B cell (primary cell): ENCODE data around the gene PHRF1. TPM values are rescaled to one million over a fixed set of nuclear protein-coding genes. Genes with fewer than 3 reads are reported as not detected.

Source experiments
- polyA plus RNA-seq: library from polyadenylated mRNA; depleted of rRNA; stranded (reverse); fragments of >200 nt; gene quantifications from 2 replicates; pipeline ENCODE4 v1.2.3, GENCODE V29; 2012
- small RNA-seq: library from RNA; depleted of rRNA; stranded (forward); fragments of <200 nt; gene quantifications from one replicate; pipeline ENCODE3, GENCODE V24; 2012; ENCODE audit warnings: low replicate concordance, low read depth; ENCODE audit not compliant: insufficient read length
- total RNA-seq, 2 donors: library from RNA; stranded (reverse); fragments of 120-200 nt in 1 of 2; gene quantifications; 1 replicate in 1 of 2; 2 replicates in 1 of 2; pipeline versions ENCODE4 v1.2.3 to v1.2.4, GENCODE V29; 2013 to 2022

Gene PHRF1
- total and polyA plus RNA-seq, 2 donors (not counting 1 experiment from before 2014, with no cell fraction given) = 22.3 to 57.9 TPM

Small RNAs within 50 kb of the gene (small RNA-seq; reads per million reads assigned to genes)
- gene MIR210 = 6.3 reads per million, percentile 75 among the genes with 10 or more reads in this experiment

Other genes with a start within 250 kb of the PHRF1 start
- not detected in 2 replicates for gene B4GALNT4, start 207.0 kb upstream of the PHRF1 start, total RNA-seq
- gene B4GALNT4, start 207.0 kb upstream of the PHRF1 start, polyA plus RNA-seq = 0.07 TPM in 1 of 2 replicates, not detected in the other
- 0.39 TPM in 1 of 2 replicates, not detected in the other for gene PKP3, start 182.3 kb upstream of the PHRF1 start, total RNA-seq
- 0.16 and 0.78 TPM in 2 replicates for gene PKP3, start 182.3 kb upstream of the PHRF1 start, polyA plus RNA-seq
- 66.6 and 73.8 TPM in 2 replicates for gene SIGIRR, start 161.5 kb upstream of the PHRF1 start, total RNA-seq
- 92.1 and 145 TPM in 2 replicates for gene SIGIRR, start 161.5 kb upstream of the PHRF1 start, polyA plus RNA-seq
- gene ANO9, start 134.5 kb upstream of the PHRF1 start, total RNA-seq = 62.0 and 63.9 TPM in 2 replicates
- 94.1 and 107 TPM in 2 replicates for gene ANO9, start 134.5 kb upstream of the PHRF1 start, polyA plus RNA-seq
- 29.0 and 35.5 TPM in 2 replicates for gene PTDSS2, start 126.2 kb upstream of the PHRF1 start, total RNA-seq
- gene PTDSS2, start 126.2 kb upstream of the PHRF1 start, polyA plus RNA-seq = 15.4 and 22.1 TPM in 2 replicates
- 76.2 and 81.0 TPM in 2 replicates for gene RNH1, start 69.2 kb upstream of the PHRF1 start, total RNA-seq
- 156 and 159 TPM in 2 replicates for gene RNH1, start 69.2 kb upstream of the PHRF1 start, polyA plus RNA-seq
- 63.5 and 66.2 TPM in 2 replicates for gene HRAS, start 40.9 kb upstream of the PHRF1 start, total RNA-seq
- gene HRAS, start 40.9 kb upstream of the PHRF1 start, polyA plus RNA-seq = 86.0 and 110 TPM in 2 replicates
- gene LRRC56, start 38.9 kb upstream of the PHRF1 start, total RNA-seq = 15.8 and 16.6 TPM in 2 replicates
- gene LRRC56, start 38.9 kb upstream of the PHRF1 start, polyA plus RNA-seq = 6.6 and 11.8 TPM in 2 replicates
- 19.7 and 21.4 TPM in 2 replicates for gene LMNTD2, start 15.7 kb upstream of the PHRF1 start, total RNA-seq
- gene LMNTD2, start 15.7 kb upstream of the PHRF1 start, polyA plus RNA-seq = 29.6 and 34.9 TPM in 2 replicates
- gene RASSF7, start 15.5 kb upstream of the PHRF1 start, total RNA-seq = 24.7 and 29.8 TPM in 2 replicates
- gene RASSF7, start 15.5 kb upstream of the PHRF1 start, polyA plus RNA-seq = 59.0 and 89.3 TPM in 2 replicates
- gene IRF7, start 39.5 kb downstream of the PHRF1 start, total RNA-seq = 136 and 147 TPM in 2 replicates
- gene IRF7, start 39.5 kb downstream of the PHRF1 start, polyA plus RNA-seq = 170 and 184 TPM in 2 replicates
- not detected in 2 replicates for gene CDHR5, start 48.5 kb downstream of the PHRF1 start, total RNA-seq
- gene CDHR5, start 48.5 kb downstream of the PHRF1 start, polyA plus RNA-seq = 0.04 and 0.09 TPM in 2 replicates
- gene SCT, start 50.7 kb downstream of the PHRF1 start, total RNA-seq = not detected in 2 replicates
- not detected in 2 replicates for gene SCT, start 50.7 kb downstream of the PHRF1 start, polyA plus RNA-seq
- 1.3 TPM in 1 of 2 replicates, not detected in the other for gene DRD4, start 60.8 kb downstream of the PHRF1 start, total RNA-seq
- 0.17 TPM in 1 of 2 replicates, not detected in the other for gene DRD4, start 60.8 kb downstream of the PHRF1 start, polyA plus RNA-seq
- 53.6 and 58.6 TPM in 2 replicates for gene DEAF1, start 118.8 kb downstream of the PHRF1 start, total RNA-seq
- gene DEAF1, start 118.8 kb downstream of the PHRF1 start, polyA plus RNA-seq = 31.8 and 32.7 TPM in 2 replicates
- 77.8 and 84.1 TPM in 2 replicates for gene TMEM80, start 119.3 kb downstream of the PHRF1 start, total RNA-seq
- 56.9 and 72.5 TPM in 2 replicates for gene TMEM80, start 119.3 kb downstream of the PHRF1 start, polyA plus RNA-seq
- gene EPS8L2, start 129.8 kb downstream of the PHRF1 start, total RNA-seq = 12.7 and 13.9 TPM in 2 replicates
- 11.9 and 22.7 TPM in 2 replicates for gene EPS8L2, start 129.8 kb downstream of the PHRF1 start, polyA plus RNA-seq
- gene TALDO1, start 171.0 kb downstream of the PHRF1 start, total RNA-seq = 105 and 116 TPM in 2 replicates
- 71.0 and 82.4 TPM in 2 replicates for gene TALDO1, start 171.0 kb downstream of the PHRF1 start, polyA plus RNA-seq
- gene GATD1, start 201.0 kb downstream of the PHRF1 start, total RNA-seq = 70.0 and 80.0 TPM in 2 replicates
- gene GATD1, start 201.0 kb downstream of the PHRF1 start, polyA plus RNA-seq = 37.4 and 62.4 TPM in 2 replicates
- 0.39 and 0.49 TPM in 2 replicates for gene CEND1, start 213.6 kb downstream of the PHRF1 start, total RNA-seq
- gene CEND1, start 213.6 kb downstream of the PHRF1 start, polyA plus RNA-seq = 0.13 and 0.20 TPM in 2 replicates
- 25.7 and 28.2 TPM in 2 replicates for gene SLC25A22, start 221.8 kb downstream of the PHRF1 start, total RNA-seq
- 45.7 and 50.9 TPM in 2 replicates for gene SLC25A22, start 221.8 kb downstream of the PHRF1 start, polyA plus RNA-seq
- gene PIDD1, start 228.8 kb downstream of the PHRF1 start, total RNA-seq = 32.5 and 39.2 TPM in 2 replicates
- gene PIDD1, start 228.8 kb downstream of the PHRF1 start, polyA plus RNA-seq = 58.4 and 59.2 TPM in 2 replicates
- 3,814 and 3,947 TPM in 2 replicates for gene RPLP2, start 233.5 kb downstream of the PHRF1 start, total RNA-seq
- gene RPLP2, start 233.5 kb downstream of the PHRF1 start, polyA plus RNA-seq = 525 and 3,297 TPM in 2 replicates
- gene PNPLA2, start 242.4 kb downstream of the PHRF1 start, total RNA-seq = 182 and 208 TPM in 2 replicates
- 276 and 313 TPM in 2 replicates for gene PNPLA2, start 242.4 kb downstream of the PHRF1 start, polyA plus RNA-seq